Measurements from ENCODE around the gene MAP3K14. TPM values are rescaled to one million over a fixed set of nuclear protein-coding genes. Genes with fewer than 3 reads are reported as not detected.
A peak's percentile ranks its signal among the peaks of the same experiment; 100 is the strongest.

The MAP3K14 gene
- total RNA-seq, 1 experiment from 2014 or later: 10.0 TPM

DNA sequence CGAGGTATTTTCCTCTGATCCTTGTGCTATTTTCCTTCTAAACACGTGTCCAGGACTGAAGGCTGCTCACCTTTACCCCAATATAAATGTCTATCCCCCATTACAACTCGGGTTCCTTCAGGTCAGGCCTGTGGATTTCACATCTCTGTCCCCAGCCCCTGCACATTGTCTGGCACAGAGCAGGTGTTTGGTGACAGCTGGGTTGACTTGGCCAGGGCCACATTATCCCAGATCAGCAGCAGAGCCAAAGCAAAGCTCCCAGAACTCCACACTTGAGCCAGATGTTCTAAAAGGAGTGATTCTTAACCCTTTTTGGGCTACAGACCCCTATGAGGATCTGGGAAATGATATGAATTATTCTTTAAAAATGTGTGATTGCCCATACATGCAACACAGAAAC is 36.9 kb downstream of the MAP3K14 start:
- H3K36me3 Mint-ChIP-seq (ENCODE audit: insufficient read depth, unreplicated experiment): peaks cover 37% of the 10 kb centered on the region

DNA sequence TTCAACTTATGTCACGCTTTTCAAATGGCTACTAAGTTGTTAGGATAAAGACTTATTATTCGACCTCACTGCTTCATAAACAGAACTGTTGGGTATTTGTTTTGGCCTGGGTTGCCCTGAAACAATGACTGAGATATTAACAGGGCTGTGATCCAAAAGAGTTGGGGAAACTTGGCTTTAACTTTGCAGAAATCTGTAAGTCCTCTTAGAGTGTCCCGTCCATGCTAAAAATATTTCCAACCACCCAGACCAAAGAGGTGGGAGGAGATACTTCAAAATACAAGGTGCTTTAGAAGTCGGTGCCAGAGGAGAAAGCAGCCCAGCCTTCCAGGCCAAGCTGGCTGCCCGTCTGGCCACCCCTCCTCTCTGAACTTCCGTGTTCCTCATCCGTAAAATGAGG is 38.8 kb downstream of the MAP3K14 start:
- Histone ChIP-seq H3K4me3 (ENCODE audit: low read depth, low read length) (no peak overlapping the region), H3K36me3 (ENCODE audit: control insufficient read depth, insufficient read depth, low read length) (no peaks in the 10 kb centered on the region; the same call in none of the 2 replicates), H3K27me3 (replicated peaks; ENCODE audit: control insufficient read depth, insufficient read depth, low read length) (no peaks in the 10 kb centered on the region), H3K9me3 (no peaks in the 10 kb centered on the region), H3K4me1 (peaks cover 11% of the 10 kb centered on the region)
- POLR2A ChIA-PET: interaction anchor here (0.8 to 1.7 kb wide), 3 partner anchors 34 to 94 kb away, joined by 3 to 8 read pairs (median 5); partner anchors contain the start of gene MAP3K14
- Mint-ChIP-seq H3K4me3 (ENCODE audit: unreplicated experiment) (peak overlapping the region; percentile 41), H3K9me3 (ENCODE audit: unreplicated experiment) (no peaks in the 10 kb centered on the region), H3K36me3 (ENCODE audit: insufficient read depth, unreplicated experiment) (peaks cover 31% of the 10 kb centered on the region), H3K4me1 (ENCODE audit: low read depth, unreplicated experiment) (peaks cover 12% of the 10 kb centered on the region), H3K27ac (ENCODE audit: unreplicated experiment) (peak overlapping the region; percentile 61), H3K27me3 (ENCODE audit: insufficient read depth, unreplicated experiment) (no peaks in the 10 kb centered on the region)
- no TSS peak for BruUV-seq (replicated peaks)
- intact Hi-C loops (cut with micrococcal nuclease; ENCODE audit: unreplicated experiment): loop anchor here (1.0 kb wide), 4 partner anchors 39 to 147 kb away; partner anchors contain the start of gene MAP3K14
- DNase-seq: no peak
- TF ChIP-seq, protein P1, sequence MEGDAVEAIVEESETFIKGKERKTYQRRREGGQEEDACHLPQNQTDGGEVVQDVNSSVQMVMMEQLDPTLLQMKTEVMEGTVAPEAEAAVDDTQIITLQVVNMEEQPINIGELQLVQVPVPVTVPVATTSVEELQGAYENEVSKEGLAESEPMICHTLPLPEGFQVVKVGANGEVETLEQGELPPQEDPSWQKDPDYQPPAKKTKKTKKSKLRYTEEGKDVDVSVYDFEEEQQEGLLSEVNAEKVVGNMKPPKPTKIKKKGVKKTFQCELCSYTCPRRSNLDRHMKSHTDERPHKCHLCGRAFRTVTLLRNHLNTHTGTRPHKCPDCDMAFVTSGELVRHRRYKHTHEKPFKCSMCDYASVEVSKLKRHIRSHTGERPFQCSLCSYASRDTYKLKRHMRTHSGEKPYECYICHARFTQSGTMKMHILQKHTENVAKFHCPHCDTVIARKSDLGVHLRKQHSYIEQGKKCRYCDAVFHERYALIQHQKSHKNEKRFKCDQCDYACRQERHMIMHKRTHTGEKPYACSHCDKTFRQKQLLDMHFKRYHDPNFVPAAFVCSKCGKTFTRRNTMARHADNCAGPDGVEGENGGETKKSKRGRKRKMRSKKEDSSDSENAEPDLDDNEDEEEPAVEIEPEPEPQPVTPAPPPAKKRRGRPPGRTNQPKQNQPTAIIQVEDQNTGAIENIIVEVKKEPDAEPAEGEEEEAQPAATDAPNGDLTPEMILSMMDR (IDR thresholded peaks at IDR 0.05; ENCODE audit: insufficient read depth in 1 of 2, low read depth in 1 of 2, low read length in 1 of 2, severe bottlenecking in 1 of 2, unreplicated experiment in 1 of 2): no peak
- CTCF ChIA-PET: interaction anchor here (0.7 to 3.1 kb wide), 18 partner anchors 10 to 148 kb away, joined by 3 to 45 read pairs (median 6); partner anchors contain the start of gene MAP3K14

More for the DNA sequence above, 36.9 kb downstream of the MAP3K14 start:
- peaks cover 4% of the 10 kb centered on the region for H3K36me3 ChIP-seq (ENCODE audit: control insufficient read depth, insufficient read depth, low read length)
- Mint-ChIP-seq H3K9me3 (ENCODE audit: unreplicated experiment) (no peaks in the 10 kb centered on the region), H3K4me3 (ENCODE audit: unreplicated experiment) (no peak overlapping the region), H3K27me3 (ENCODE audit: insufficient read depth, unreplicated experiment) (no peaks in the 10 kb centered on the region), H3K27ac (ENCODE audit: unreplicated experiment) (peak overlapping the region; percentile 50), H3K4me1 (ENCODE audit: low read depth, unreplicated experiment) (peaks cover 12% of the 10 kb centered on the region)
- POLR2A ChIA-PET: no interaction called here
- intact Hi-C loops (cut with micrococcal nuclease; ENCODE audit: unreplicated experiment): no loop called here
- H3K27me3 ChIP-seq (replicated peaks; ENCODE audit: control insufficient read depth, insufficient read depth, low read length): no peaks in the 10 kb centered on the region
- H3K9me3 ChIP-seq: no peaks in the 10 kb centered on the region
- BruUV-seq (replicated peaks): no TSS peak
- CTCF ChIA-PET: interaction anchor here (0.7 kb wide), 1 partner anchor 145 kb away, joined by 7 read pairs; no protein-coding TSS in a partner anchor
- DNase-seq: no peak
- H3K4me3 ChIP-seq (ENCODE audit: low read depth, low read length): no peak overlapping the region
- TF ChIP-seq, protein P1 (IDR thresholded peaks at IDR 0.05; ENCODE audit: insufficient read depth in 1 of 2, low read depth in 1 of 2, low read length in 1 of 2, severe bottlenecking in 1 of 2, unreplicated experiment in 1 of 2): no peak
- peaks cover 11% of the 10 kb centered on the region for H3K4me1 ChIP-seq

DNA sequence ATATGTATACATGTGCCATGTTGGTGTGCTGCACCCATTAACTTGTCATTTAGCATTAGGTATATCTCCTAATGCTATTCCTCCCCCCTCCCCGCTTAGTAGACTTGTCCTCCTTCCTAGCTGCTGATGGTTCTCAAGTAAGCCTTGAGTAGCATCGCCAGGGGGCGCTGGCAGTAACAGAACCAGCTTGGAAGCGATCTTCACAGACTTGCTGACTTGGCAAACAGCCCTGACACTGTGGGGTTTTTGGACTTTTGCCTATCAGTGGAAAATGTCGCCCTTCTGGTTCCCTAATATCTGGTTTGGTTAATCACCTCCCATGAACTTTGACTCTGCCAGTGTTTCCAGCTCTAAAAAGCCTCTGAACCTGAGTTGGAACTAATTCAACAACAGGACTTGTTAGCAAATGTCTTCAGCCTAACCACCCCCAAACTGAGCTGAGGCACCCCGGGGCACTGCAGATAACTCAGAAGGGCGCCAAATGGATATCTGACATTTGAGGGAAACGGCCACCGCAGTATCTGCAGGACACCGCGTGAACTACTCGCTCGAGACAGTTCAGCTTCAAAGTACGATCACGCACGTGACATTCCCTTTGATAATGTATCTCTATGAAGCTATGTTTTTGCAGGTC is 39.5 kb downstream of the MAP3K14 start:
- CTCF ChIA-PET: interaction anchor here (0.6 to 3.1 kb wide), 26 partner anchors 9 to 148 kb away, joined by 3 to 45 read pairs (median 5); partner anchors contain the start of genes ACBD4 and MAP3K14
- no TSS peak for BruUV-seq (replicated peaks)
- Mint-ChIP-seq H3K4me1 (ENCODE audit: low read depth, unreplicated experiment) (peaks cover 12% of the 10 kb centered on the region), H3K4me3 (ENCODE audit: unreplicated experiment) (peak overlapping the region; percentile 41), H3K9me3 (ENCODE audit: unreplicated experiment) (no peaks in the 10 kb centered on the region), H3K27me3 (ENCODE audit: insufficient read depth, unreplicated experiment) (no peaks in the 10 kb centered on the region), H3K27ac (ENCODE audit: unreplicated experiment) (peak overlapping the region; percentile 61), H3K36me3 (ENCODE audit: insufficient read depth, unreplicated experiment) (peaks cover 25% of the 10 kb centered on the region)
- POLR2A ChIA-PET: interaction anchor here (0.8 to 1.7 kb wide), 7 partner anchors 29 to 108 kb away, joined by 3 to 8 read pairs (median 5); partner anchors contain the start of gene MAP3K14
- no peak overlapping the region for H3K4me3 ChIP-seq (ENCODE audit: low read depth, low read length)
- no peaks in the 10 kb centered on the region for H3K9me3 ChIP-seq
- H3K4me1 ChIP-seq: peaks cover 11% of the 10 kb centered on the region
- DNase-seq: peak; percentile 94 to 95
- intact Hi-C loops (cut with micrococcal nuclease; ENCODE audit: unreplicated experiment): loop anchor here (1.0 kb wide), 4 partner anchors 40 to 148 kb away; partner anchors contain the start of gene MAP3K14
- H3K27me3 ChIP-seq (replicated peaks; ENCODE audit: control insufficient read depth, insufficient read depth, low read length): no peaks in the 10 kb centered on the region
- H3K36me3 ChIP-seq (ENCODE audit: control insufficient read depth, insufficient read depth, low read length): no peaks in the 10 kb centered on the region; the same call in none of the 2 replicates
- TF ChIP-seq, protein P1 (IDR thresholded peaks at IDR 0.05; ENCODE audit: insufficient read depth in 1 of 2, low read depth in 1 of 2, low read length in 1 of 2, severe bottlenecking in 1 of 2, unreplicated experiment in 1 of 2): peak; percentile 88 to 96

All from Caco-2 (cell line).